C4-2B (cell line): ENCODE data around the gene CDC42BPA.

ENCODE experiments used
- H3K27ac ChIP-seq: fragments of 450-650 bp; 2 replicates; pipeline ENCODE4 v1.5.1; 2017
- ZFX ChIP-seq: fragments of 450-650 bp; IDR thresholded peaks from 2 replicates; pipeline ENCODE4 v1.6.1; 2017
- TF ChIP-seq, protein P1 (sequence below): fragments of 450-650 bp; conservative IDR thresholded peaks from 2 replicates; pipeline ENCODE4 v1.5.1; 2017; ENCODE audit warnings: mild to moderate bottlenecking

Gene CDC42BPA

DNA sequence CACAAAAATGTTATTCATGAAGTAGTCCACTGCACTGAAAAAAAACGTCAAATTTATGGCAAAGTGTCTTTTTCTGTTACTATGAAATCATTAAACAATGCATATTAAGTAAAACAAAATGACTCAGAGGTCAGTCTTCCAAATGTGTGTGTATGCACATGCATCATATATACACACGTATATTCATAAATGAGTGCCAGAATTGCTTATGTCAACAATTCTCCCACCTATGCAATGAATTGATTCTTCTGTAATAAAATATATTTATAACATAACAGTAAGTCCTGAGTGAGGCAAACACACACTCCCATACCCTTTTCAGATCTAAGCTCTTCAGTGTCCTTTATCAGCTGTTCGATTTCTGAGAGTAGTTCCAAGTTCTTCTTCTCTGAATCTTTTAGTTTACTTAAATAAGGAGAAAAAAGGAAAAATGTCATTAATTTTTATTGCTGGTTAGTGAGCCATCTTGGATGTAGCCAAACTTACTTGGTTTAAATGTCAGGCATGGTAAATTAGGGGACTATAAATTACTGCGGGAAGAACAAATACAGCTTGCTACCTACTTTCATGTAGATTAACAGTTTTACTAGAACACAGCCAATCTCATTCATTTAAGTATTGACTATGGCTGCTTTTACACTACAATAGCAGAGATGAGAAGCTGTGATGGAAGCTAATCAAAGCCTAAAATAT, 246.3 kb downstream of the CDC42BPA start:
- no peak overlapping the region for H3K27ac ChIP-seq
- no peak for TF ChIP-seq ZFX
- TF ChIP-seq, protein P1, sequence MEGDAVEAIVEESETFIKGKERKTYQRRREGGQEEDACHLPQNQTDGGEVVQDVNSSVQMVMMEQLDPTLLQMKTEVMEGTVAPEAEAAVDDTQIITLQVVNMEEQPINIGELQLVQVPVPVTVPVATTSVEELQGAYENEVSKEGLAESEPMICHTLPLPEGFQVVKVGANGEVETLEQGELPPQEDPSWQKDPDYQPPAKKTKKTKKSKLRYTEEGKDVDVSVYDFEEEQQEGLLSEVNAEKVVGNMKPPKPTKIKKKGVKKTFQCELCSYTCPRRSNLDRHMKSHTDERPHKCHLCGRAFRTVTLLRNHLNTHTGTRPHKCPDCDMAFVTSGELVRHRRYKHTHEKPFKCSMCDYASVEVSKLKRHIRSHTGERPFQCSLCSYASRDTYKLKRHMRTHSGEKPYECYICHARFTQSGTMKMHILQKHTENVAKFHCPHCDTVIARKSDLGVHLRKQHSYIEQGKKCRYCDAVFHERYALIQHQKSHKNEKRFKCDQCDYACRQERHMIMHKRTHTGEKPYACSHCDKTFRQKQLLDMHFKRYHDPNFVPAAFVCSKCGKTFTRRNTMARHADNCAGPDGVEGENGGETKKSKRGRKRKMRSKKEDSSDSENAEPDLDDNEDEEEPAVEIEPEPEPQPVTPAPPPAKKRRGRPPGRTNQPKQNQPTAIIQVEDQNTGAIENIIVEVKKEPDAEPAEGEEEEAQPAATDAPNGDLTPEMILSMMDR = no peak

DNA sequence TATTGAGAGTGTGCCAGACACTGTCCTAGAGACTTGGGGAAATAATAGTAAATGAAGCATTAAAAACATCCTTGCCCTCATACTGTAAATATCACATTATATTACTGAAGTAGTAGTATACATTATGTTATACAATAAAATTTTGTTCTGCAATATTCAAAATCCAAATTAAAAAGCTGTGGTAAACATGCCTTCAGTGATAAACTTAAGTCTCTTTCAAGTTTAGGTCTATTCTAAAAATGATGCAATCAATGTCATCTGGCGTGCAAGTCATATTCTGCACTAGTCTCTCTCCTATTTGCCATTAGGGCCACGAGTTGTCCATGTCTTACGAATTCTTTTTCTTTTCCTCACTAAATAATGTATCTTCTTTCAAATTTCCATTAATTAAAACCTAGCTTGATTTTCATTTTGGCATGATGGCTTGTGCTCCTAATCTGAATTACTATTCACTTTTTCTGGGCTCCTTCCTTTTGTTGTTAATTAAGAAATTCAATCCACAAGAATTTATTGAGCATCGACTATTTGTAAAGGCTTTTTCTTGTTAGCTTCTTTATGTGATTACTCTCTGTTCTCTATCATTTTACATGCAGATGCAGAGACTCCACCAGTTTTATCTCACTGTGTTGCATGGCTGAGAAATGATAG, 247.5 kb downstream of the CDC42BPA start:
- no peak overlapping the region for H3K27ac ChIP-seq
- no peak for TF ChIP-seq ZFX
- TF ChIP-seq, protein P1 = no peak

DNA sequence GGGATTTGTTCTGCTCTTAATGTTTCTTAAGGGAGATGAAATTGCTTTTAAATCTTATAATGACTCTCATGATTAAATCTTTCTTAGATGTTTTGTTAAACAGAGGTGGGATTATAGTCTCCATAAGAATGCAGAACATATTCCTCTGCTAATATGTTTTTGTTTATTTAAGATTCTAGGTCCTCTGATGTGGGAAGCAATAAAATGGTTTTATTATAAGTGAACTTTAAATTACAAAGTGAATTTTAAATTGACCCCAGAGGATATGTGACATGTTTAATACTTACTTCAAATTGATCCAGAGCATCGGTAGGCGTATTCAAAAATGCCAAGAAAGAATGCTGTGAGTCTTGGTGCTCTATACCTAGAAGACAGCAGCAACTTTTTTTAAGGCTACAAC, 248.8 kb downstream of the CDC42BPA start:
- TF ChIP-seq, protein P1 = no peak
- no peak for TF ChIP-seq ZFX
- no peak overlapping the region for H3K27ac ChIP-seq

DNA sequence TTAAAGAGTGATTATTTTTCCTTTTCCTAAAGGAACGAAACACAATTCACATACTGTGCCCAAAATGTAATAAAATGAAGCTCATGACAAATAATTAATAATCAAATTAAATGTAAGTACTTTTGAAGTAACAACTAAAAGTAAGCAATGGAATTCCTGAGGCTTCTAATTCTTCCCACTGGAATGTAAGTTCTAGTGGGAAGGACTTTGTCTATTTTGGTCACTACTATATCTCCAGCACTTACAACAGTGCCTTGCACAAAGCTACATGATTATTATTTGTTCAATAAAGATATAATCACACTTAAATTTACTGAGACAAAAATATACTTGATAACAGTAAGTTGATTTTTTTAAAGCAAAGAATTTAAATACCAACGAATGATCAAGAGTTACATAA, 249.4 kb downstream of the CDC42BPA start:
- TF ChIP-seq, protein P1 = no peak
- TF ChIP-seq ZFX = no peak
- no peak overlapping the region for H3K27ac ChIP-seq

DNA sequence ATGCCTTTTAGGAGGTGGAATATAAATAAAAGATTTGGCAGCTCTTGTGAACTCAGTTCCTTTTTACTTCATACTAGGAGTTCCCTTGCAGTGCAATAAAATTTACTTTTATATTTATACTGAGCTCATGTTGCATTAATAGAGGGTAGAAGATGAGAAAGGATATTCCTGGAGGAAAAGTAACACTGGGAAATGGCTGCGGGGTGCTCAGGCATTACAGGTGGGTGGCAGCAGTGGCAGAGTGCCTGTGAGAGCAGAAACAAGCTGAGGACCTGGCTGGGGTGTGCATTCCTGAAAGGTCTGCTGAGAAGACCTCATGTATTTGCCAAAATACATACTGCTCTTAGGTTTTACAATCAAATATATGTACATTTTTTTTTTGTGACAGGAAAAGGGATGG, 251.3 kb downstream of the CDC42BPA start:
- TF ChIP-seq ZFX = no peak
- TF ChIP-seq, protein P1 = no peak
- H3K27ac ChIP-seq = no peak overlapping the region

DNA sequence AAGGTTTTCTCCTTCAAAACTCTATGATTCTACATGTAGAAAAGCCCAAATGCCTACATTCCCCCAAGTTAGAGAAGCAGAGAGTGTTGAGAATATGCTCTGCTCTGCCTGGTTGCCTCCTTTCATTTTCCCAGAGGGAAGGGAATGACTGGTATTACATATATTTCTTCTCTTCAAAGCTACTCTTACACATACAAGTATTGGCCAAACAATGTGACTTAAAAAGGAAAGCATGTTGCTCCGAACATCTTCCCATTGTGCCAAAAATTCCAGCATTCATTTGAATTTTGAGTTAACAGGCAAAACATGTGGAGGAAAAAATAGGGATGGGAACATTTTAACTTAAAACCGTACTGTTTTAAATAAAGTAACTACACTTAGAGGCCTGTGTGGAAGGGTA, 253.0 kb downstream of the CDC42BPA start:
- no peak for TF ChIP-seq ZFX
- TF ChIP-seq, protein P1 = no peak
- H3K27ac ChIP-seq = no peak overlapping the region

DNA sequence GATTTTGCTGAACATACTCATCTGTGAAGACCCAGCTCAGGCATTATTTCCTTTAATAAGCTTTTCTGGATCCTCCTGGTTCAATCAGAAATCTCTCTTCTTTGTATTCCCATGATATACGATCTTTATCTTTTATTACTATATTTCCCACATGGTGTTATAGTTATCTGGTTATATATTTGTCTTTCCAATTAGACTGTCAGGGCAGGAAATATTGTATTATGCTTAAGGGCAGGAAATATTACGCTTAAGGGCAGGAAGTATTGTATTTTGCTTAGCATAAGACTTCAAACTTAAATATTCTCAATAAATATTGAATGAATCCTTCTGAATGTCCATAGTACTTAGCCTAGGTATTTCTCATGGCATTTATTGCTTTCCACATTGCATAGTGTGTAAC, 256.0 kb downstream of the CDC42BPA start:
- TF ChIP-seq, protein P1 = no peak
- TF ChIP-seq ZFX = no peak
- H3K27ac ChIP-seq = no peak overlapping the region
